HEK293 (cell line): ENCODE data around the gene GPX4.

ENCODE experiments used
- PRDM10 ChIP-seq: fragments of 450-650 bp; formaldehyde crosslinking; IDR thresholded peaks from 2 replicates; pipeline ENCODE4 v1.5.1; 2016; ENCODE audit warnings: missing biosample characterization, missing genetic modification characterization
- ZBTB1 ChIP-seq: fragments of 450-650 bp; formaldehyde crosslinking; IDR thresholded peaks from 2 replicates; pipeline ENCODE4 v1.5.1; 2016; ENCODE audit warnings: missing biosample characterization, missing genetic modification characterization
- ZNF138 ChIP-seq: fragments of 450-650 bp; formaldehyde crosslinking; IDR thresholded peaks from 2 replicates; pipeline ENCODE4 v1.5.1; 2016; ENCODE audit warnings: missing biosample characterization, missing genetic modification characterization, borderline replicate concordance
- ZNF510 ChIP-seq: fragments of 450-650 bp; formaldehyde crosslinking; IDR thresholded peaks from 2 replicates; pipeline ENCODE4 v1.5.1; 2018; ENCODE audit warnings: mild to moderate bottlenecking, missing genetic modification characterization, missing biosample characterization; ENCODE audit not compliant: insufficient replicate concordance
- ZNF777 ChIP-seq: fragments of 450-650 bp; formaldehyde crosslinking; IDR thresholded peaks from 2 replicates; pipeline ENCODE4 v1.5.1; 2017; ENCODE audit warnings: missing biosample characterization, missing genetic modification characterization, borderline replicate concordance
- TF ChIP-seq, protein P1 (sequence below): fragments of 450-650 bp; formaldehyde crosslinking; IDR thresholded peaks from 2 replicates; pipeline ENCODE4 v1.5.1; 2016; ENCODE audit warnings: missing biosample characterization, missing genetic modification characterization
- TF ChIP-seq, protein P2 (sequence below): fragments of 450-650 bp; formaldehyde crosslinking; IDR thresholded peaks from 2 replicates; pipeline ENCODE4 v1.5.1; 2016; ENCODE audit warnings: missing biosample characterization, missing genetic modification characterization

- TF ChIP-seq, protein P1, sequence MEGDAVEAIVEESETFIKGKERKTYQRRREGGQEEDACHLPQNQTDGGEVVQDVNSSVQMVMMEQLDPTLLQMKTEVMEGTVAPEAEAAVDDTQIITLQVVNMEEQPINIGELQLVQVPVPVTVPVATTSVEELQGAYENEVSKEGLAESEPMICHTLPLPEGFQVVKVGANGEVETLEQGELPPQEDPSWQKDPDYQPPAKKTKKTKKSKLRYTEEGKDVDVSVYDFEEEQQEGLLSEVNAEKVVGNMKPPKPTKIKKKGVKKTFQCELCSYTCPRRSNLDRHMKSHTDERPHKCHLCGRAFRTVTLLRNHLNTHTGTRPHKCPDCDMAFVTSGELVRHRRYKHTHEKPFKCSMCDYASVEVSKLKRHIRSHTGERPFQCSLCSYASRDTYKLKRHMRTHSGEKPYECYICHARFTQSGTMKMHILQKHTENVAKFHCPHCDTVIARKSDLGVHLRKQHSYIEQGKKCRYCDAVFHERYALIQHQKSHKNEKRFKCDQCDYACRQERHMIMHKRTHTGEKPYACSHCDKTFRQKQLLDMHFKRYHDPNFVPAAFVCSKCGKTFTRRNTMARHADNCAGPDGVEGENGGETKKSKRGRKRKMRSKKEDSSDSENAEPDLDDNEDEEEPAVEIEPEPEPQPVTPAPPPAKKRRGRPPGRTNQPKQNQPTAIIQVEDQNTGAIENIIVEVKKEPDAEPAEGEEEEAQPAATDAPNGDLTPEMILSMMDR (tag by site-specific recombination): no peak
- no peak for TF ChIP-seq ZNF777 (tag by site-specific recombination)
- no peak for TF ChIP-seq PRDM10 (tag by site-specific recombination)
- no peak for TF ChIP-seq ZNF138 (tag by site-specific recombination)
- no peak for TF ChIP-seq ZNF510 (tag by site-specific recombination)
- TF ChIP-seq, protein P2, sequence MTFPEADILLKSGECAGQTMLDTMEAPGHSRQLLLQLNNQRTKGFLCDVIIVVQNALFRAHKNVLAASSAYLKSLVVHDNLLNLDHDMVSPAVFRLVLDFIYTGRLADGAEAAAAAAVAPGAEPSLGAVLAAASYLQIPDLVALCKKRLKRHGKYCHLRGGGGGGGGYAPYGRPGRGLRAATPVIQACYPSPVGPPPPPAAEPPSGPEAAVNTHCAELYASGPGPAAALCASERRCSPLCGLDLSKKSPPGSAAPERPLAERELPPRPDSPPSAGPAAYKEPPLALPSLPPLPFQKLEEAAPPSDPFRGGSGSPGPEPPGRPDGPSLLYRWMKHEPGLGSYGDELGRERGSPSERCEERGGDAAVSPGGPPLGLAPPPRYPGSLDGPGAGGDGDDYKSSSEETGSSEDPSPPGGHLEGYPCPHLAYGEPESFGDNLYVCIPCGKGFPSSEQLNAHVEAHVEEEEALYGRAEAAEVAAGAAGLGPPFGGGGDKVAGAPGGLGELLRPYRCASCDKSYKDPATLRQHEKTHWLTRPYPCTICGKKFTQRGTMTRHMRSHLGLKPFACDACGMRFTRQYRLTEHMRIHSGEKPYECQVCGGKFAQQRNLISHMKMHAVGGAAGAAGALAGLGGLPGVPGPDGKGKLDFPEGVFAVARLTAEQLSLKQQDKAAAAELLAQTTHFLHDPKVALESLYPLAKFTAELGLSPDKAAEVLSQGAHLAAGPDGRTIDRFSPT (tag by site-specific recombination): no peak
- TF ChIP-seq ZBTB1 (tag by site-specific recombination): no peak
Observed at GRCh38 chr19:1146412-1146699, 42.6 kb downstream of the GPX4 start.
